HK-2 (cell line): ENCODE results near the gene BMP2K.

Source experiments
- DNase-seq: peaks from one replicate; pipeline ENCODE4 v3.0.0-alpha.2; 2018; ENCODE audit not compliant: unreplicated experiment

The BMP2K gene

DNA sequence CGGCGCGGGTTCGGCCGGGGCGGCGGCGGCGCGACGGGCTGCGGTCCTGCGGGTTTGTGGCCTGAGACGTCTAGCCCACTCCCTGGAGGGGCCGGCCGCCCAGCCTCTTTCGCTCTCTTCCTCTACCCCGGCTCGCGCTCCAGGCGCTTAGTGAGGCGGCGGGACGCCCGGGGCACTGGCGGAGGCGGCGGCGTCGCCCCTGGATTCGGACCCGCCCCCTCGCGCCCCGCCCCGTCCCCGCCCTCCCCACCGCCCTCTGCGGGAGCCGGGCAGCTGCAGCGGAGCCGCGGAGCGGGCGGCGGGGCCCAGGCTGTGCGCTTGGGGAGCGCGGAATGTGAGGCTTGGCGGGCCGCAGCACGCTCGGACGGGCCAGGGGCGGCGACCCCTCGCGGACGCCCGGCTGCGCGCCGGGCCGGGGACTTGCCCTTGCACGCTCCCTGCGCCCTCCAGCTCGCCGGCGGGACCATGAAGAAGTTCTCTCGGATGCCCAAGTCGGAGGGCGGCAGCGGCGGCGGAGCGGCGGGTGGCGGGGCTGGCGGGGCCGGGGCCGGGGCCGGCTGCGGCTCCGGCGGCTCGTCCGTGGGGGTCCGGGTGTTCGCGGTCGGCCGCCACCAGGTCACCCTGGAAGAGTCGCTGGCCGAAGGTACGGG is at the start of gene BMP2K:
Gene BMP2K, plus strand, starts transcription at position 272 of the 650 bp plus-strand sequence. Its CDS starts 194 bp downstream, at position 466.
- peak; percentile 84 for DNase-seq

DNA sequence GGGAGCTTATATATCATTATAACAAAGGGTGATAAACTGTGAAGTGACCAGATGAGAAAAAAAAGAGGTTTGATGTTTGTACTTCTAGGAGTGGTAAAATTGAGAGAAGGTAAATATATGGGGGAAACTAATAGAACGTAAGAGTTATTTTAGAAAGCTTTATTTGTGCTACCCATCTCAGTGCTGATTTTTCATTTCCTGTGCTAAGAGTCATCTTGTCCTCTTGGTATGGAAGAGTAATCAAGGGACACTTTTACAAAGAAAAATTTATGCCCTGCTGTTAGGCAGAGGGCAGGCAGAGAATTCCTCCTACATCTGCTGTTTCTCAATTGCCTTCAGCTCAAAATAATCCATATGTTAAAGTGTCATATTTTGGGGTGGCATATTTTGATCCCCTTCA is 49.6 kb upstream of the BMP2K start:
- DNase-seq, result no peak

DNA sequence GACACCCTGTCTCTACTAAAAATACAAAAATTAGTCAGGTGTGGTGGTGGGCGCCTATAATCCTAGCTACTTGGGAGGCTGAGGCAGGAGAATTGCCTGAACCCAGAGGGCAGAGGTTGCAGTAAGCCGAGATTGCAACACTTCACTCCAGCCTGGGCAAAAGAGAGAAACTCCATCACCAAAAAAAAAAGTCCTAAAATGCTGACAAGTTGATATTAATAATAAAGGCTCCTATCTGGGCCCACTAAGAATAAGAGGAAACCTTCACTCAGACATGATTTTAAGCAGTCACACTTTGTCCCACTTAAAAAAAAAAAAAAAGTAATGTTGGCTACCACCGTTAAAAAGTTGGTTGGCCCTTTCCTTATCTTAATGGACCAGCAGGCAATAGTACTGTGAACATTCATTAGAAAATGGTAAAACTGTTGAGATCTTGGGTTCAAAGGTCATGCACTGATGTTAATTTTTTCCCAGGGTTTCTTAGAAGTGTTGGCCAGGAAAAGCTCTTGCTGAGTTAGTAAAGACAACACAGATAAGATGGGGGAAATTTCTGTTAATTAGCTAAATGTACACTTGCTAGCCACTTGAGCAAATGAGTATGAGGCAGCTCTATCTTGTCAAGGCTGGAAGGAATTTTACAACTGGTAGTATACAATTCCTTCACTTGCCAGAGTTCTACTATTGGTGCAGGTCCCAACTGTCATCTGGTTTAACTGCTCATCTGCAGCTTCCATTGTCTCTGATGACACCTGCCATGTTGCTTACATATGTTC is 43.6 kb upstream of the BMP2K start:
- no peak for DNase-seq

DNA sequence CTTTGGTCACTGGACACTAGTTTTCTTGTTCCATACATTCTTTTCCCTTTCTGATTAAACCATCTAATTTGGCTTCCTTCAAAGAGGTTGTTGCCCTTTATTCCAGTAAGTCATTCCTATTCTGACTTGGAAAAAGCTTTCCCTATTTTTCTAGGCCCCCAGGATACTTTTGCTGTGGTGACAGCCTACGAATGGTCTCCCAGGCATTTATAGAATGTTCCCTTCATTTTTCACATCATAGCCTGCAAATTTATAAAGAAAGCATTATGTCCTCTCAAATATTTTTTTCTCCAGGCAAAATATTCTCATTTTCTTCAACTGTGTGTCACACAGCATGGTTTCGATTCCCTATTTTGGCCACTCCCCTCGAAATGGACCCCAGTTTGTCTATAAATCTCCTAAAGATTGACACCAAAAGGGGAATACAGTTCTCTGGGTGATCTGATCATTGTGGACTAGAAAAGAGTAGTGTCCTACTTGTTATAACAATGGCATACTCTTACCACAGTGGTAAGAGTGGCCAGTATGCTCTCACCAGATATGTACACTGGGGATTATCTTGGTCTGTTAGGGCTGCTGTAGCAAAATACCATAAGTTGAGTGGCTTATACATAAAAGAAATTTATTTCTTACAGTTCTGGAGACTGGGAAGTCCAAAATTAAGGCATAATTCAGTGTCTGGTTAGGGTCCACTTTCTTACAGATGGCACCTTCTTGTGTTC is 41.5 kb upstream of the BMP2K start:
- no peak for DNase-seq

DNA sequence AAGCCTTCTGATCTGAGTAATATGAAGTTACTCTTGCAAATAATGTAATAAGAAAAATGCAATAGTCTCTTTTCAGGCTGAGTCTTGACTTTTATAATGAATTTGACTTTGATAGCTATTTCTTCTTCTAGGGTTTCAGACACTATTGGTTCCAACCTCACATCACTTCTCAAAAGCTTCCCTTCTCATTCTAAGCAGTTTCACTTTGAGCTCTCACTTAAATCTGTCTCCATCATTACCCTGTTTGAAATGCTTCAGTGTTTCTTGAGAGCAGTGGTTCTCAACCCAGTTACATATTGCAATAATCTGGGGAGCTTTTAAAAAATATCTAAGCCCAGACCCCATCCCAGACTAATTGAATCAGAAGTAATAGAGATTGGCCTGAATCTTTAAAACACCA is 40.5 kb upstream of the BMP2K start:
- no peak for DNase-seq

DNA sequence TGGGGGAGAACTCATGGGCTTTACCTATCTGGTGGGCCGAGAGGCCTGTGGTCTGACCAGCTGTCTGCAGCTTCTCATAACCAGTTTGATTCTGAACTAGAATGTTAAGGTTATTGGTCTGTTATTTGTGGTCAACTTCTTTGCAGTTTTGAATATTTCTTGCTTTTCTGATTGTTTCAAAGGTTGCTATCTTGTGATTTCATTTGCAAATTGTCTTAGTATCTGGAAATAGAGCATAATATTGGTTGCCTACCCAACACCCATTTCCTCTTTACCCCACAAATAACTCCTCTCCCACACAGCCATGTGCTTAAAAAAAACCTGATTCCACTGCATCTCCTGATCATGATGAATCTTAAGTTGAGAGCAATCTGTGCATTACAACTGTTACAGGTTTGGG is 39.1 kb upstream of the BMP2K start:
- no peak for DNase-seq

DNA sequence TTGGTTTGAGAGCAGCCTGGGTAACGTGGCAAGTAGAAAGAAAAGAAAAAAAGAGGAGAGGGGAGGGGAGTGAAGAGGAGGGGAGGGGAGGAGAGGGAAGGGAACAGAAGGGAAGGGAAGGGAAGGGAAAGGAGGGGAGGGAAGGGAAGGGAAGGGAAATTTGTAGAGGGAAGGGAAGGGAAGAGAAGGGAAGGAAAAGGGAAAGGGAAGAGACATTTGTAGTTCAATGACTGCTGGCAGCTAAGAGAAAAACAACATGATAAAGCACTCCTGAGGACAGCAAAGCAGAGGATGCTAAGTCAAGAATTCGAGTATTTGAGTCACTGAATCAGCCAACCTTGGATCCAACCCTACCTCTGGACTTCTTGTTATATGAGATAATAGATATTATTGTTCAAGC is 38.2 kb upstream of the BMP2K start:
- DNase-seq, result no peak

DNA sequence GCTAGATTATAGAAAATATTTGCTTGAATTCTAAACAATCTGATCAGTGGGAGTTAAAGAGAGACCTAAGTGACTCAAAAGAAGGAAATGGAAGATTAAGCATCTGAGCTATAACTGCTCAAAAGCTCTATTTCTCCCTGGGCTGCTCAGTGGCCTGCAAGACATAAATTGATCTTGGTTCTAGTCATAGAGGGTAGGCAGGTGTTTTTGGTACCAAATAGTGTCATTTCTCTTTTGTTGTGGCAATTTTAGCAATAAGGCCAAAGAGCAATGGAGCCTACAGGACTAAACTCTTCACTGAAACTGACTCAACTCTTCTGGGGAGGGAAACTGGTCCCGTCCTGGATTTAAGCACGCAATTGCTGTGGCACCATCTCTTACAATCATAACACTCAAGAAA is 33.9 kb upstream of the BMP2K start:
- DNase-seq, result no peak

DNA sequence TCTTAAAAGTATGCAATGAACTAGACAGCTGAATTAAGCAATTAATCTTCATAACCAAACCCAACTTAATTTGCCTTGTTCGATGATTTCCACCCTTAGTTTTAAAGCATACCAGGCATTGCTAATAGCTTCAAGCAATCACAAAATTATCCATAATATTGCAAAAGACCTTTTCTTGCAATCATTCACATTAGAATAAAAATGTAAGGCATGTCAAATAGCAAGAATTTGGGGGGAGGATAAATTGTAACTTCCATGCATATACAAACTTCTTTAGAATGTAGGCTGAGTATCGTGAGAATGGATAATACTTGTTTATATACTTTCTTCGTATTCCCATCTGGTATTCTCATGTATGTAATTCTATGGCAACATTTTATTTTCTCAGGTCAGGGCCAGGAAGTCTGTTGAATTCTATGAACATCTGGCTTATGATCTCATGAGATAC is 28.7 kb upstream of the BMP2K start:
- no peak for DNase-seq

DNA sequence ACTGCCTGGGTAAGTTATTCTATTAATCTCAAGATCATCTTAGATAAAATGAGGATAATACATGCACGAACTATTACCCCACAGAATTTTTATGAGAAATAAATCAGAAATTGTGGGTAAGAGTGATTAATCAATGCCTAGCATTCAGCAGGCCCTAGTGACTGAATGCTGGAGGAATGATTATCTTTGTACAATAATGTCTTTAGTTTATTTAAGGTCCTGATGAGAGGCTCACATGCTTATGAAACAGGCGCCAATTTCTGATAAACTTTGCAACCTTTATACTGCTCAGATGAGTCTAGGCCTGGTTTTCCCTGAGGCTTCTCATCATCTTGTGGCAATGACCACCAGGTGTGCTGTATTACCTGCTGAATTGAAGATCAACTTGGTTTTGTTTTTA is 27.8 kb upstream of the BMP2K start:
- no peak for DNase-seq

DNA sequence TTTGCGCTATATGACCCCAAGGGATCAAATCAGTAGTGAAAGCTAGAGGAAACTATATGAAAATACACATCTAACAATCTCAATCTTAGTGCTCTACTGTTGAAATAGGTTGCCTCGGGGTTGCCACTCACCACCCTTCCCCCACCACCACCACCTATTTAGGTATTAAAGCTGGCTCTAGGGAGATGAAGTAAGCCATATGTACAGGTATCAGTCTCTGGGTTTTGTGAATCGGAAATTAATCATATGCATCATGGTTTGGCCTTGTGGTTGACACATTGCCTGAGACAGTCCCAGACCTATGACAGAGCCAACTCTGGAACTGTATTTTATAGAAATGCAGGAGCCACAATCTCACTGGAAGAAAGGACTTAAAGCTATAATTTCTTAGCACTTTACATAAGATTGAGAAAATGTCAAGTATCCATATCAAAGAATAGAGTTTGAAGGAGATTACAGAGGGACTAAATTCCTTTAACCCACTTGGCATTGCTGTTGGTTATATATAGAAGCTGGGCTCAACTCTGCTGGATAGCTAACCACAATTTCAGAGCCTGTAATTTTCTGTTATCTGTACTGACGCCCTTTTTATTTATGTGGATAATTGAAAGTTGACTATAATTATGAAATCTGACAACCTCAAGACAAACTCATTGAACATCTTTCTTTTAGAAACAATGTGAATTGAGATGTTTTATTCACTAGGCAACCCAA is 26.7 kb upstream of the BMP2K start:
- no peak for DNase-seq

DNA sequence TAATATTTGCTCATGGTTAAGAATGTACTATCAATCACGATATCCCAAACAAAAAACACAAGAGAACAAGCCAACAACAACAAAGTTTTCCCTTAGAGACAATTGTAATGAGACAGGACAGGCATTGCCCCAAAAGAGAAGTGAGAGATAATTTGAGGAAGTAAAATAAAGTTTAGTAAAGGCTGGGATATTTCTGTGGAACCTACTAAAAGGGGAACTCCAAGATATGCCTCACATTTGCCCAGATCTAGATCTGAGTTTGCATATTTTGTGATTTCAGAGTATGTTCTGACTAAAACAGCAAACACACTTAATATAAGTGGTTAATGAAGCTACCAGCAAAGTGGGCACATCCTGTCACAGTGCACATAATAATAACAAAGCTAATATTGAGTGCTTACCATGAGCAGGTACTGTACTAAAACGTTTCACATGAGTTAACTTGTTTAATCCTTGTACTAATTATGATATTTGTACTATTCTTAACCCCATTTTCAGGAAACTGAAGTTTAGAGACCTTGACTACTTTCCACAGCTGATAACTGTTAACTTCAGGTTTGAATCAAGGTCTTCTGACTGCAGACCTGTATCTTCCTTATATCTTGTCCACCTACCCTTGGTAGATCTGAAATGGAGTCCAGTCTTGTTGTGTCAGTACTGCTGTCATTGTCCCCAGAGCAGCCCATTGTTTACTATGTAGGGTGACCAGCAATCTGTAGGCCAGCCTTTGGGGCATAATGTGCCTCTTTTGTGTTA is 26.0 kb upstream of the BMP2K start:
- DNase-seq, result no peak

DNA sequence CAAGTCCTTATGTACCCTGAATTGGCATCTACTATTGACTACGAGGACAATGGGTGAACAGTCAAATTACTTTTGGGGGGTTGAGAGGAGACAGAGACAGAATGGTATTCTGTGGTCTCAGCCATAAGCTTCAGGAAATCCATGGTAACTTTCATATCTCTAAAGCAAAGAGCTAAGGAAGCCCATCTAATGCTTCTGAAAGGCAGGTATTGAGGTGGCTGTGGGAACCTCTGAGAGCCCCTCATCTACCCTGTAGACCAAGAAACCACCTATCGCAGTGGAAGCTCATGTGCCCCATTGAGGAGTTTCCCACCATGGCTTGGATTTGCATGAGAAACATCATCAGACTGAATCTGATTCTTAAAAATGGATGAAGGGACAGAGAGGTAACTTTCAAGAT is 23.1 kb upstream of the BMP2K start:
- DNase-seq, result no peak

DNA sequence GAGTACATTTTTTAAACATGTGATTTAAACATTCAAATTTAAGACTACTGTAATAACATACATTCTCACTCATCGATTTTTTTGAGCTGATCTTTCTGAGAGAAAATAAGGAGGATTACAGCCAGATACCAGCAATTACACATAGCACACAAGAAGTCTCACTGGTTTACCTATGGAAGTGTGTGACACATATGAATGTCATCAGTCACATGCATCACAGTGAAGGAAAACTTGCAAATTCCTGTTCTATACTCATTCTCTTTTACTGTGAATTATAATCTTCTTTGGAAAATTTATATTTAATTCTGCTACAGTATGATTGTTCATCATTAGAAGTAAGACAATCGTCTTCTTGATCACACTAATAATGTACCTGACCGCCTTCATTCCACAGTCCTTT is 21.3 kb upstream of the BMP2K start:
- DNase-seq, result no peak

DNA sequence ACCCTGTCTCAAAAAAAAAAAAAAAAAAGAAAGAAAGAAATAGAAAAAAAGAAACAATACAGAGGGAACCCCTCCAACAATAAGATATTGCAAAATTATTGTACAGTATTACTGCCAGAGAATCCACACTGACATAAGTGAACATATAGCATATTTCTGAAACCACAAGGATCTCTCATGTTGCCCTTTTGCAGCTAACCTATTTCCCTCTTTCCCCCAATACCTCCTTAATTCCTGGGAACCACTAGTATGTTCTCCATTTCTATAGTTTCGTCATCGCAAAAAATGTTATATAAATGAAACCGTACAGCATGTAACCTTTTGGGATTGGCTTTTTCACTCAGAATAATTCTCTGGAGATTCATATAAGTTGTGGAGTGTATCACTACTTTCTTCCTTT is 20.0 kb upstream of the BMP2K start:
- DNase-seq, result no peak

DNA sequence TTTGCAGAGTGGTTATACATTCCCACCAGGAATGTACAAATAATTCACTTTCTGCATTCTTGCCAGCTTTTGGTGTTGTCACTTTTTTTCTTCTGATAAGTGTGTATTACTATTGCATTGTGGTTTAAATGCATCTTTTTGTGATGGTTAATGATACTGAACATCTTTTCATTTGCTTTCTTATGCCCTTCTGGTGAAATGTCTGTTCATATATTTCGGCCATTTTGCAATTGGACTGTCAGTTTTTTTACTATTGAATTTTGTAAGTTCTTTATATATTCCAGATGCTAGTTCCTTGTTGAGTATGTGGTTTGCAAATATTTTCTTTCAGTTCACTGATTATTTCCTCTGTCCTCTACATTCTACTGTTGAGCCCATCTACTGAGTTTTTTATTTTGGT is 19.4 kb upstream of the BMP2K start:
- DNase-seq, result no peak

DNA sequence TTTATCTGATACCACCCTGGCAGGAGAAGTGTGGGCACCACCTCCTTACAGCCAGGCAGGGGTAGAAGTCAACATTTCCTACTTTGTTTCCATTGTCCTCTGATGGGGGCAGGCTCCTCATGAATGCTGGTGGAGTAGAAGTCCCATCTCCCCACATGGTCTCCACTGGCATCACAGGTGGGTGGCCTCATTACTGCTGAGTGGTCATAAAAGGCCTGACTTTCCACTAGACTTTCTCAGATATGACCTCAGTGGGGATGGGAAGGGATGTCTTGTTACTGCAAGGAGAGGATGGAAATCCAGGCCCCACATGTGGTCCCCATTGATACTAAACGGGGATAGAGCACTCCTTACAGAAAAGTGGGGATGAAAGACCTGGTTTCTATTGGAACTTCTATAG is 18.6 kb upstream of the BMP2K start:
- DNase-seq, result no peak

DNA sequence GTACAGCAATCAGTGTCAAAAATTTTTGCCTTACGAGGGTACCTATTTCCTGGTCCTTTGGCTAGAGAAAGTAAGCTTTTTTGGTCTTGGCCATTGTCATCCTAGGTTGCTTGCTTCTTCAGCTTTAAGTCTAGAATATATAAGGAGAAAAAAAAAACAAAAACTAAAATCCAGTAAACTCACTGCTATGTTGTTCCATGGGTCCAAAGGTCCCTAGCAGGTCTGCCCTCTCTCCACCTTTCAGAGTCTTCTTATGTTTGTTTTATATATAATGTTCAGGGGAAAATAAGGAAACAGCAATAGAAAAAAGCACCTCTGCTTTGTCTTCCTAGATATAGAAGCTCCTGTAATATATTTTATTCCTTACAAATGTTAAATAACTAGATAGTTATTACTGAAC is 18.1 kb upstream of the BMP2K start:
- no peak for DNase-seq

DNA sequence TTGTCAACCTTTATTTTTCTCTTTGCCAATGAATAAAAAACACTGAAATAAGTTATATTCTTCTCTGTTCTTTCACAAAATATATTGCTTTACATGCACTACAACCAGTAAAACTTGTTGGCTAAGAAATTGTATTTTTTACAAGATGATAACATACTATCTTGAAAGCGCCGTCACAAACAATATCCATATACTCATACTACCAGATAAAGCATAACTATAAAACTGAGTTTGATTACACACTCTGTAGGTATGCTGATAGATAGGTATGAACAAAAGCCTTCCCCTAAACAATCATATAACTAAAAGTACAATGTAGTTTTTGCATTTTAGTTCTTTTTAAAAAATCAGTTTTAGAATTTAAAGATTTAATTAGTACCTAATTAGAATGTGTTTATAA is 13.6 kb upstream of the BMP2K start:
- DNase-seq, result no peak

DNA sequence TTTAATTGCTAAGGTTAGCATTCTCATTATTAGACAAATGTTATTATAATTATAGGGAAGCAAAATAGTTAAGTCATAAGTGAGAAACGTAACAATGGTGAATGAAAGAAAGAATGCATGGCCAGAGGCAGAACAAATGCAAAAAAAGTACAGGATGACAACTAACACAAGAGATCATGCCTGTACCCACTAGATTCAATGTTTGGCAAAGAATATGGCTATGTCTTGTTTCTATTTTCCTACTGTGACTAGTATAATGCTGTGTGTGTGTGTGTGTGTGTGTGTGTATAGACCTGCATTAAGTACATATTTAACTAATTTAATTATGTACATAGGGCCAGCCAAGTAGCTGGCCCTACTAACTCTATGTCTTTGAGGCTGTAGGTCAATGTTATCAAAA is 12.9 kb upstream of the BMP2K start:
- no peak for DNase-seq

DNA sequence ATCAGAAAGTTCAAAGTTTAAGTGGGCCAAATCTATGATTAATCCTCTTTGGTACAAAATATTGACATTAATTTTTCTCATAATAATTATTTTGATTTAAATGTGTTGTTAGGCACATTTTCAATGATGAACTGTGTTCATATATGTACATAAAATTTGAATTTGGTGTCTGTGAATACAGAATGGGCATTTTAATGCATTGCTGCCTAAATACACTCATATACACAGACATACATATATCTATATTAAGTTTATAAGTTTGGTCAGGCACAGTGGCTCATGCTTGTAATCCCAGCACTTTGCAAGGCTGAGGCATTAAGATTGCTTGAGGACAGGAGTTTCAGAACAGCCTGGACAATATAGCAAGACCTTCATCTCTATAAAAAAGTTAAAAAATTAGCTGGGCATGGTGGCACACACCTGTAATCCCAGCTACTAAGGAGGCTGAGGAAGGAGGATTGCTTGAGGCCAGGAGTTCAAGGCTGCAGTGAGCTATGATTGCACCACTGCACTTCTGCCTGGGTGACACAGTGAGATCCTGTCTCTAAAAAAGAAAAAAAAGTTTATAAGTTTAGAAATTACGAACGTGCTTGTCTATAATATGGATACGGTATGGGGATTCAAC is 12.3 kb upstream of the BMP2K start:
- no peak for DNase-seq
